NT2/D1 (cell line): ENCODE results near the gene SRGN.

Experiments used
- DNase-seq: peaks from one replicate; pipeline ENCODE4 v3.0.0-alpha.2; 2011; ENCODE audit warnings: low read depth, low spot score
- H3K27me3 ChIP-seq: 2 replicates; pipeline ENCODE4 v1.6.0; 2011; ENCODE audit warnings: mild to moderate bottlenecking; ENCODE audit not compliant: insufficient read length, insufficient read depth
- H3K36me3 ChIP-seq: 2 replicates; pipeline ENCODE4 v1.6.1; 2011; ENCODE audit warnings: mild to moderate bottlenecking, low read length, mixed read lengths; ENCODE audit not compliant: insufficient read depth, insufficient read length
- H3K4me1 ChIP-seq: 2 replicates; pipeline ENCODE4 v1.5.1; 2011; ENCODE audit not compliant: insufficient read depth, insufficient read length
- H3K4me3 ChIP-seq: 2 replicates; pipeline ENCODE4 v1.5.1; 2011; ENCODE audit warnings: low read depth; ENCODE audit not compliant: insufficient read length
- H3K9ac ChIP-seq: 2 replicates; pipeline ENCODE4 v1.6.0; 2011; ENCODE audit warnings: low read depth; ENCODE audit not compliant: insufficient read length
- H3K9me3 ChIP-seq: 2 replicates; pipeline ENCODE4 v1.5.1; 2011; ENCODE audit warnings: mild to moderate bottlenecking, low read length; ENCODE audit not compliant: insufficient read depth
- SUZ12 ChIP-seq: IDR thresholded peaks from 2 replicates; pipeline ENCODE4 v1.6.1; 2011; ENCODE audit not compliant: insufficient read length, insufficient read depth; ENCODE audit errors: extremely low read depth
- YY1 ChIP-seq: IDR thresholded peaks from 2 replicates; pipeline ENCODE4 v1.6.1; 2011; ENCODE audit not compliant: insufficient read length, insufficient read depth
- ZNF274 ChIP-seq: IDR thresholded peaks from 2 replicates; pipeline ENCODE4 v1.6.1; 2011; ENCODE audit warnings: mild to moderate bottlenecking, low read depth, low read length

Gene SRGN

DNA sequence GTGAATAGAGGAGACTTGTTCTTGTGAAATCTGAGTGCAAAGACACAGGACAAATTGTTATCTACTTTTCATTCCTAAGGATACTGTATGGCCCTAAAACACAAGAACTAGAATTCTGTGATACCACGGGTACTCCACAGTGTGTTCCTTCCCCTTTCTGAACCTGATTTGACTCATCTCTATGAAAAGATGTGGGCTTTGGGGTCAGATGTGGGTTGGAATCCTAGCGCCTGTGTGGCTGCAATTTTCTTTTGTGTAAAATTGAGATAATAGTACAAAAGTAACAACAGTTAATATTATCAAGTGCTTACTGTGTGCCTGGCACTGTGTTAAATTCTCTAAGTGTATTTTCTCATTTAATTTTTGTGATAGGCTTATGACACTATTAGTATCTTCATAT, 8.1 kb downstream of the SRGN start:
- Histone ChIP-seq H3K9me3 (no peaks in the 10 kb centered on the region), H3K27me3 (no peaks in the 10 kb centered on the region), H3K4me1 (no peaks in the 10 kb centered on the region), H3K9ac (no peak overlapping the region), H3K36me3 (no peaks in the 10 kb centered on the region), H3K4me3 (no peak overlapping the region)
- TF ChIP-seq ZNF274 (no peak), YY1 (no peak), SUZ12 (no peak)
- no peak for DNase-seq

DNA sequence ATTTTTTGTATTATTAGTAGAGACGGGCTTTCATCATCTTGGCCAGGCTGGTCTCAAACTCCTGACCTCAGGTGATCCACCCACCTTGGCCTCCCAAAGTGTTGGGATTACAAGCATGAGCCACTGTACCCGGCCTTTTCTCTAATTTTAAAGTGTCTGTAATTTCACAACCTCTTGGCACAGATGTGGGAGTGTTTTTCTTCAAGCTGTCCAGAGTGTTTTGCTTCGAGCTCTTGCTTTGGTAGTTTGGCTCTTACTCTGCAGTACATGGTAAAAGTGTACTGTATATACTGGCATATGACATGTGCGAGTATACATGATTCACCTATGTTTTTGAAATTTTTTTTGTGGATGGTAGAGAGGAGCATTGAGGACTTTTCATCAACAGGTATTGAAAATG, 9.8 kb downstream of the SRGN start:
- H3K36me3 ChIP-seq, result no peaks in the 10 kb centered on the region
- H3K4me1 ChIP-seq, result no peaks in the 10 kb centered on the region
- no peak overlapping the region for H3K4me3 ChIP-seq
- H3K27me3 ChIP-seq, result no peaks in the 10 kb centered on the region
- TF ChIP-seq SUZ12 (no peak), YY1 (no peak), ZNF274 (no peak)
- no peaks in the 10 kb centered on the region for H3K9me3 ChIP-seq
- H3K9ac ChIP-seq, result no peak overlapping the region
- DNase-seq, result no peak

DNA sequence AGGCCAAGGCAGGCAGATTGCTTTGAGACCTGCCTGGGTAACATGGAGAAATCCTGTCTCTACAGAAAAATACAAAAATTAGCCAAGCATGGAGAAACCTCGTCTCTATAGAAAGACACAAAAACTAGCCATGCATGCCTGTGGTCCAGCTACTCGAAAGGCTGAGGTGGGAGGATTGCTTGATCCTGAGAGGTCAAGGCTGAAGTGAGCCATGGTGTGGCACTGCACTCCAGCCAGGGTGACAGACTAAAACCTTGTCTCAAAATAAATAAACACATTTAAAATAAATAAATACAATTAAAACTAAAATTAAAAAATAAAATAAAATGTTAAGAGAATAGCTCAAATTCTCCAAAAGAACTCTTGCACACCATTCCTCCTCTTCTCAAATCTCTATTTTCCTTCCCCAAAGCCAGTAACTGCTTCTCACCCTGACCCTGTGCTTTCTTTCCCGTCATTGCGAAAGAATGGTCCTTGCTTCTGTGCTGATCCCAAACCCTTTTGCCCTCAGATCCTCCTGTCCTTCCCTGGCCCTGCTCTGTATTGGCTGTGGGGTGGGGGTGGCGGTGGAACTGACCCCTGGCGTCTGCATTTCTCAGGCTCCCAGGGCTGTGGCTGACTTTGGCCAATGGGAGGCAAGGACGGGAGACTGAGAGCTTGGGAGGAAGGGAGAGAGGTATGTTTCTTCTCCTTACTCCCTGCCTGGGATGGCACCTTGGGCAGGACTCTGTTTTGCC, 12.4 kb downstream of the SRGN start:
- no peak overlapping the region for H3K9ac ChIP-seq
- H3K36me3 ChIP-seq, result no peaks in the 10 kb centered on the region
- no peak for DNase-seq
- H3K9me3 ChIP-seq, result no peaks in the 10 kb centered on the region; the same call in 1 of the 2 replicates
- no peak for TF ChIP-seq ZNF274
- no peak for TF ChIP-seq YY1
- TF ChIP-seq SUZ12, result no peak
- H3K27me3 ChIP-seq, result no peaks in the 10 kb centered on the region
- H3K4me1 ChIP-seq, result no peaks in the 10 kb centered on the region
- no peak overlapping the region for H3K4me3 ChIP-seq

DNA sequence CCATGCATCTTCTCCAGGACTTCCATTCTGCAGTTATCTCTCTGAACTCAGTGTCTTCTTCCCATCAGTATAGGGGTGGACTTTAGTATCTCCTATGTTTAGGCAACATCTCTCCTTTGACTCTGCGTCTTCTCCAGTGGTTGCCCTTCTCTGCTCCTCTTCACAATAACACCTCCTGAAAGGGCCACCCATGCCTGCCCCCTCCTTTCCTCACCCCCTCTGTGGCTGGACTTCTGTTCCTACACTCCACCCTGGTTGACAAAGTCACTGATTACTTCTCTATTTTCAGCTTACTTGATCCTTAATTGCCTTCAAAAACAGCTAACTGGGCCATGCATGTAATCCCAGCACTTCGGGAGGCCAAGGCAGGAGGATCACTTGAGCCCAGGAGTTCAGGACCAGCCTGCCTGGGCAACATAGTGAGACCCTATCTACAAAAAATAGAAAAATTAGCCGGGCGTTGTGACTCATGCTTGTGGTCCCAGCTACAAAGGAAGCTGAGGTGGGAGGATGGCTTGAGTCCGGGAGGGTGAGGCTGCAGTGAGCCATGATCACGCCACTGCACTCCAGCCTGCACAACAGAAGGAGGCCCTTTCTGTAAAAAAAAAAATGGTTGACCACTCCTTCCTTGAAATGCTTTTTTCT, 13.7 kb downstream of the SRGN start:
- Histone ChIP-seq H3K4me1 (no peaks in the 10 kb centered on the region), H3K9ac (no peak overlapping the region), H3K36me3 (no peaks in the 10 kb centered on the region), H3K9me3 (no peaks in the 10 kb centered on the region; the same call in 1 of the 2 replicates), H3K4me3 (no peak overlapping the region), H3K27me3 (no peaks in the 10 kb centered on the region)
- DNase-seq, result no peak
- no peak for TF ChIP-seq SUZ12
- TF ChIP-seq ZNF274, result no peak
- TF ChIP-seq YY1, result no peak

- TF ChIP-seq ZNF274 (no peak), SUZ12 (no peak), YY1 (no peak)
- H3K36me3 ChIP-seq, result no peaks in the 10 kb centered on the region
- H3K4me1 ChIP-seq, result no peaks in the 10 kb centered on the region
- no peak overlapping the region for H3K9ac ChIP-seq
- H3K9me3 ChIP-seq, result no peaks in the 10 kb centered on the region; the same call in 1 of the 2 replicates
- DNase-seq, result no peak
- no peak overlapping the region for H3K4me3 ChIP-seq
- H3K27me3 ChIP-seq, result no peaks in the 10 kb centered on the region
These were observed 14.5 kb downstream of the SRGN start for GRCh38 chr10:69102440-69102839.

- TF ChIP-seq ZNF274 (no peak), SUZ12 (no peak), YY1 (no peak)
- H3K27me3 ChIP-seq, result no peaks in the 10 kb centered on the region
- no peaks in the 10 kb centered on the region for H3K36me3 ChIP-seq
- no peak for DNase-seq
- no peak overlapping the region for H3K9ac ChIP-seq
- no peaks in the 10 kb centered on the region; the same call in 1 of the 2 replicates for H3K9me3 ChIP-seq
- no peak overlapping the region for H3K4me3 ChIP-seq
- H3K4me1 ChIP-seq, result no peaks in the 10 kb centered on the region
These were observed 15.9 kb downstream of the SRGN start for GRCh38 chr10:69103784-69104183.

GRCh38 chr10:69104994-69105790, 17.3 kb downstream of the SRGN start:
- H3K36me3 ChIP-seq, result no peaks in the 10 kb centered on the region
- no peaks in the 10 kb centered on the region; the same call in 1 of the 2 replicates for H3K9me3 ChIP-seq
- no peak for DNase-seq

More at GRCh38 chr10:69104994-69105790, 17.3 kb downstream of the SRGN start:
- no peaks in the 10 kb centered on the region for H3K4me1 ChIP-seq
- TF ChIP-seq YY1 (no peak), SUZ12 (no peak), ZNF274 (no peak)
- no peak overlapping the region for H3K4me3 ChIP-seq
- no peaks in the 10 kb centered on the region for H3K27me3 ChIP-seq
- H3K9ac ChIP-seq, result no peak overlapping the region
